AG04449 (cell line): Measurements from ENCODE around the gene TREH.
"Not testable (repeated sequence)": the region's sequence is repeated elsewhere in the genome, so short reads cannot be mapped to it uniquely, and the experiment has no call there.

ENCODE experiments used
- CTCF ChIA-PET: fragments of 350-600 bp; formaldehyde crosslinking; extraction: SDS; loops from one replicate; lab custom pipeline; 2021; ENCODE audit warnings: antibody characterized with exemption; lab: Yijun Ruan, JAX
- POLR2A ChIA-PET: fragments of 400-600, 350-600 bp; formaldehyde crosslinking; extraction: SDS; loops from one replicate; lab custom pipeline; 2020; ENCODE audit warnings: antibody characterized with exemption, inconsistent platforms; lab: Yijun Ruan, JAX
- DNase-seq: peaks from one replicate; pipeline ENCODE4 v3.0.0-alpha.2; 2010; ENCODE audit warnings: low read depth, low spot score
- H3K4me3 ChIP-seq: 2 replicates; pipeline ENCODE4 v1.5.1; 2011; ENCODE audit warnings: low read depth, mild to moderate bottlenecking, control low read depth, low read length
- CTCF ChIP-seq: IDR thresholded peaks from one replicate; pipeline ENCODE4 v1.5.1; 2011; ENCODE audit warnings: mild to moderate bottlenecking, moderate library complexity, low read length, control low read depth, inconsistent platforms; ENCODE audit not compliant: insufficient read depth; ENCODE audit errors: missing control alignments

TREH gene

GRCh38 chr11:118678908-118679307 lies 542 bp downstream of the TREH start:
- peak; percentile 10 for TF ChIP-seq CTCF
- POLR2A ChIA-PET, DNase-seq, H3K4me3 ChIP-seq: not testable (repeated sequence)
- CTCF ChIA-PET = interaction anchor here (1.0 to 5.4 kb wide), 2 partner anchors 11 to 19 kb away, joined by 3 to 47 read pairs; no protein-coding TSS in a partner anchor

- CTCF ChIA-PET = interaction anchor here (5.4 kb wide), 1 partner anchor 12 kb away, joined by 47 read pairs; no protein-coding TSS in a partner anchor
- POLR2A ChIA-PET = no interaction called here
Observed at GRCh38 chr11:118677977-118678376, 1.5 kb downstream of the TREH start.

GRCh38 chr11:118674082-118674435 lies 5.4 kb downstream of the TREH start:
- no peak overlapping the region for H3K4me3 ChIP-seq
- ChIA-PET POLR2A (no interaction called here), CTCF (interaction anchor here (1.1 to 3.6 kb wide), 3 partner anchors 11 to 16 kb away, joined by 4 to 23 read pairs (median 4); no protein-coding TSS in a partner anchor)
- no peak for TF ChIP-seq CTCF
- DNase-seq = no peak

More at GRCh38 chr11:118677977-118678376, 1.5 kb downstream of the TREH start:
- DNase-seq = no peak
- no peak overlapping the region for H3K4me3 ChIP-seq
- no peak for TF ChIP-seq CTCF

- POLR2A ChIA-PET = no interaction called here
- H3K4me3 ChIP-seq = no peak overlapping the region
- CTCF ChIA-PET = interaction anchor here (1.1 to 3.6 kb wide), 4 partner anchors 10 to 15 kb away, joined by 4 to 23 read pairs (median 4); no protein-coding TSS in a partner anchor
Observed at GRCh38 chr11:118673361-118674081, 5.9 kb downstream of the TREH start.

GRCh38 chr11:118672846-118673245 lies 6.6 kb downstream of the TREH start:
- no peak overlapping the region for H3K4me3 ChIP-seq
- CTCF ChIA-PET = interaction anchor here (1.4 to 3.6 kb wide), 2 partner anchors 10 to 16 kb away, joined by 5 to 23 read pairs; no protein-coding TSS in a partner anchor
- POLR2A ChIA-PET = no interaction called here
- no peak for TF ChIP-seq CTCF
- DNase-seq = no peak

More at GRCh38 chr11:118673361-118674081, 5.9 kb downstream of the TREH start:
- DNase-seq = no peak
- TF ChIP-seq CTCF = no peak

- POLR2A ChIA-PET = no interaction called here
- CTCF ChIA-PET = interaction anchor here (1.0 to 4.1 kb wide), 6 partner anchors 11 to 285 kb away, joined by 3 to 23 read pairs (median 4); partner anchors contain the start of gene UPK2
- H3K4me3 ChIP-seq = no peak overlapping the region
- DNase-seq = no peak
- no peak for TF ChIP-seq CTCF
Observed at GRCh38 chr11:118671254-118671653, 8.2 kb downstream of the TREH start.
